T-helper 1 cell treated with Interleukin-12 subunit alpha and Interleukin-12 subunit beta and Interleukin-4 antibody, amounts not matched to agents 30 μg/mL and 1 μg/mL, for 36 hours (primary cell): ENCODE measurements around the gene PLAC1.

ENCODE experiments used
- H3K27ac Mint-ChIP-seq: one replicate; pipeline ENCODE4 v1.8.0; 2021; ENCODE audit warnings: mild to moderate bottlenecking, mixed read lengths
- H3K27me3 Mint-ChIP-seq: one replicate; pipeline ENCODE4 v1.8.0; 2021; ENCODE audit warnings: low read depth, mixed read lengths
- H3K36me3 Mint-ChIP-seq: one replicate; pipeline ENCODE4 v1.8.0; 2021; ENCODE audit warnings: low read depth, mixed read lengths
- H3K4me1 Mint-ChIP-seq: one replicate; pipeline ENCODE4 v1.8.0; 2021; ENCODE audit warnings: low read depth, mixed read lengths
- H3K4me3 Mint-ChIP-seq: one replicate; pipeline ENCODE4 v1.8.0; 2021; ENCODE audit warnings: mild to moderate bottlenecking, moderate library complexity, mixed read lengths
- H3K9me3 Mint-ChIP-seq: one replicate; pipeline ENCODE4 v1.8.0; 2021; ENCODE audit warnings: mixed read lengths

Gene PLAC1

GRCh38 chrX:134628663-134629062, 29.6 kb downstream of the PLAC1 start:
- Mint-ChIP-seq H3K9me3 (no peaks in the 10 kb centered on the region), H3K4me3 (no peak overlapping the region), H3K36me3 (no peaks in the 10 kb centered on the region), H3K27me3 (peaks cover 15% of the 10 kb centered on the region), H3K4me1 (no peaks in the 10 kb centered on the region), H3K27ac (no peak overlapping the region)

- Mint-ChIP-seq H3K27ac (no peak overlapping the region), H3K4me3 (no peak overlapping the region), H3K27me3 (peaks cover 11% of the 10 kb centered on the region), H3K4me1 (peaks cover 11% of the 10 kb centered on the region), H3K9me3 (no peaks in the 10 kb centered on the region), H3K36me3 (no peaks in the 10 kb centered on the region)
These were observed 31.8 kb downstream of the PLAC1 start for GRCh38 chrX:134626434-134626833.

GRCh38 chrX:134625315-134625718, 33.0 kb downstream of the PLAC1 start:
- H3K9me3 Mint-ChIP-seq, result no peaks in the 10 kb centered on the region
- no peak overlapping the region for H3K4me3 Mint-ChIP-seq
- no peaks in the 10 kb centered on the region for H3K36me3 Mint-ChIP-seq
- no peak overlapping the region for H3K27ac Mint-ChIP-seq
- peaks cover 15% of the 10 kb centered on the region for H3K27me3 Mint-ChIP-seq
- H3K4me1 Mint-ChIP-seq, result peaks cover 14% of the 10 kb centered on the region

- Mint-ChIP-seq H3K4me3 (no peak overlapping the region), H3K4me1 (peaks cover 14% of the 10 kb centered on the region), H3K9me3 (no peaks in the 10 kb centered on the region), H3K27me3 (peaks cover 15% of the 10 kb centered on the region), H3K27ac (no peak overlapping the region), H3K36me3 (no peaks in the 10 kb centered on the region)
These were observed 34.2 kb downstream of the PLAC1 start for GRCh38 chrX:134624046-134624430.

- Mint-ChIP-seq H3K27ac (no peak overlapping the region), H3K4me1 (peaks cover 14% of the 10 kb centered on the region), H3K27me3 (peaks cover 13% of the 10 kb centered on the region), H3K4me3 (no peak overlapping the region), H3K36me3 (no peaks in the 10 kb centered on the region), H3K9me3 (no peaks in the 10 kb centered on the region)
These were observed 34.8 kb downstream of the PLAC1 start for GRCh38 chrX:134623293-134624045.

- Mint-ChIP-seq H3K4me1 (peaks cover 14% of the 10 kb centered on the region), H3K36me3 (no peaks in the 10 kb centered on the region), H3K9me3 (no peaks in the 10 kb centered on the region), H3K27me3 (peaks cover 9% of the 10 kb centered on the region), H3K27ac (no peak overlapping the region), H3K4me3 (no peak overlapping the region)
These were observed 35.5 kb downstream of the PLAC1 start for GRCh38 chrX:134622813-134623185.

GRCh38 chrX:134622056-134622812, 36.0 kb downstream of the PLAC1 start:
- H3K4me3 Mint-ChIP-seq, result peak overlapping the region; percentile 17
- H3K27me3 Mint-ChIP-seq, result peaks cover 9% of the 10 kb centered on the region
- no peaks in the 10 kb centered on the region for H3K36me3 Mint-ChIP-seq
- peaks cover 14% of the 10 kb centered on the region for H3K4me1 Mint-ChIP-seq
- H3K9me3 Mint-ChIP-seq, result no peaks in the 10 kb centered on the region
- no peak overlapping the region for H3K27ac Mint-ChIP-seq

- Mint-ChIP-seq H3K36me3 (no peaks in the 10 kb centered on the region), H3K9me3 (no peaks in the 10 kb centered on the region), H3K4me3 (no peak overlapping the region)
These were observed 38.4 kb downstream of the PLAC1 start for GRCh38 chrX:134619838-134620237.

GRCh38 chrX:134613396-134613795, 44.9 kb downstream of the PLAC1 start:
- no peaks in the 10 kb centered on the region for H3K4me1 Mint-ChIP-seq
- H3K36me3 Mint-ChIP-seq, result no peaks in the 10 kb centered on the region
- no peak overlapping the region for H3K4me3 Mint-ChIP-seq
- H3K9me3 Mint-ChIP-seq, result no peaks in the 10 kb centered on the region
- no peak overlapping the region for H3K27ac Mint-ChIP-seq
- peaks cover 7% of the 10 kb centered on the region for H3K27me3 Mint-ChIP-seq

More at GRCh38 chrX:134619838-134620237, 38.4 kb downstream of the PLAC1 start:
- H3K27ac Mint-ChIP-seq, result no peak overlapping the region
- H3K27me3 Mint-ChIP-seq, result peaks cover 7% of the 10 kb centered on the region
- peaks cover 14% of the 10 kb centered on the region for H3K4me1 Mint-ChIP-seq

GRCh38 chrX:134608153-134608552, 50.1 kb downstream of the PLAC1 start:
- Mint-ChIP-seq H3K4me1 (no peaks in the 10 kb centered on the region), H3K36me3 (no peaks in the 10 kb centered on the region), H3K27me3 (no peaks in the 10 kb centered on the region), H3K4me3 (no peak overlapping the region), H3K27ac (no peak overlapping the region), H3K9me3 (no peaks in the 10 kb centered on the region)

GRCh38 chrX:134607523-134607922, 50.7 kb downstream of the PLAC1 start:
- H3K36me3 Mint-ChIP-seq, result no peaks in the 10 kb centered on the region
- peaks cover 2% of the 10 kb centered on the region for H3K9me3 Mint-ChIP-seq
- no peak overlapping the region for H3K27ac Mint-ChIP-seq
- H3K27me3 Mint-ChIP-seq, result no peaks in the 10 kb centered on the region
- no peaks in the 10 kb centered on the region for H3K4me1 Mint-ChIP-seq
- H3K4me3 Mint-ChIP-seq, result no peak overlapping the region

GRCh38 chrX:134604701-134605311, 53.5 kb downstream of the PLAC1 start:
- Mint-ChIP-seq H3K4me1 (no peaks in the 10 kb centered on the region), H3K36me3 (no peaks in the 10 kb centered on the region), H3K27ac (no peak overlapping the region), H3K9me3 (peaks cover 4% of the 10 kb centered on the region), H3K27me3 (no peaks in the 10 kb centered on the region), H3K4me3 (no peak overlapping the region)

GRCh38 chrX:134603806-134604700, 54.2 kb downstream of the PLAC1 start:
- Mint-ChIP-seq H3K9me3 (peaks cover 4% of the 10 kb centered on the region), H3K27me3 (no peaks in the 10 kb centered on the region), H3K4me3 (no peak overlapping the region), H3K36me3 (no peaks in the 10 kb centered on the region), H3K4me1 (no peaks in the 10 kb centered on the region), H3K27ac (no peak overlapping the region)

GRCh38 chrX:134602410-134602809, 55.9 kb downstream of the PLAC1 start:
- peaks cover 8% of the 10 kb centered on the region for H3K9me3 Mint-ChIP-seq
- no peak overlapping the region for H3K27ac Mint-ChIP-seq
- H3K27me3 Mint-ChIP-seq, result no peaks in the 10 kb centered on the region
- H3K4me3 Mint-ChIP-seq, result no peak overlapping the region
- no peaks in the 10 kb centered on the region for H3K4me1 Mint-ChIP-seq
- H3K36me3 Mint-ChIP-seq, result no peaks in the 10 kb centered on the region
